A549 (cell line): ENCODE data around the gene VSTM2B. TPM values are rescaled to one million over a fixed set of nuclear protein-coding genes. Genes with fewer than 3 reads are reported as not detected.

ENCODE experiments used
- ATAC-seq, 2 experiments: fragments of 200-7000 bp in 1 of 2; fragments of >200 bp in 1 of 2; cut with Nextera tagmentation in 1 of 2; cut with Tn5 transposase in 1 of 2; 3 replicates each; pipeline versions ENCODE4 v1.8.0 to v1.9.1; 2018 to 2020; ENCODE audit warnings: mild to moderate bottlenecking in 1 of 2, moderate library complexity in 1 of 2
- CTCF ChIA-PET: fragments of 300-600 bp; sonication (Branson Sonifier 250); formaldehyde crosslinking; extraction: SDS; loops from one replicate; lab custom pipeline; 2021; ENCODE audit warnings: antibody characterized with exemption, inconsistent platforms; lab: Yijun Ruan, JAX
- POLR2A ChIA-PET: fragments of 350-600 bp; formaldehyde crosslinking; extraction: SDS; loops from one replicate; lab custom pipeline; 2021; ENCODE audit warnings: antibody characterized with exemption, inconsistent platforms; lab: Yijun Ruan, JAX
- DNase-seq, 2 experiments: peaks; one replicate each; pipeline versions ENCODE4 v3.0.0 to v3.0.0-alpha.2; 2011 to 2016; ENCODE audit warnings: low read depth in 1 of 2, low spot score in 1 of 2
- FAIRE-seq: peaks from 2 replicates; lab custom pipeline; 2011; peaks lifted over from hg19 to GRCh38; lab: Jason Lieb, UNC
- H3K27ac ChIP-seq, 2 experiments: fragments of >200 bp; sonication (Bioruptor Twin); formaldehyde crosslinking; 3 replicates each; pipeline ENCODE4 v1.5.1; 2016 to 2017
- H3K4me1 ChIP-seq: fragments of >200 bp; sonication (Bioruptor Twin); formaldehyde crosslinking; 3 replicates; pipeline ENCODE4 v1.6.1; 2016
- H3K4me2 ChIP-seq: fragments of >200 bp; sonication (Bioruptor Twin); formaldehyde crosslinking; 3 replicates; pipeline ENCODE4 v1.6.1; 2016
- H3K4me3 ChIP-seq: fragments of >200 bp; sonication (Bioruptor Twin); formaldehyde crosslinking; 3 replicates; pipeline ENCODE4 v1.5.1; 2016
- H3K9me3 ChIP-seq: fragments of >200 bp; sonication (Bioruptor Twin); formaldehyde crosslinking; 3 replicates; pipeline ENCODE4 v1.6.1; 2016
- ATOH8 ChIP-seq: fragments of 250-450 bp; sonication (Bioruptor Pico); IDR thresholded peaks from 2 replicates; pipeline ENCODE4 v1.5.0; 2020; ENCODE audit warnings: low read depth, mild to moderate bottlenecking, moderate library complexity
- CBX8 ChIP-seq: fragments of 200-600 bp; sonication (generic); IDR thresholded peaks from 2 replicates; pipeline ENCODE4 v1.6.1; 2016
- EHF ChIP-seq: fragments of 250-450 bp; sonication (Bioruptor Pico); IDR thresholded peaks from 2 replicates; pipeline ENCODE4 v1.5.0; 2020; ENCODE audit warnings: mild to moderate bottlenecking
- HOXB5 ChIP-seq: fragments of 250-450 bp; sonication (Bioruptor Pico); IDR thresholded peaks from 2 replicates; pipeline ENCODE4 v1.5.0; 2020; ENCODE audit warnings: mild to moderate bottlenecking, moderate library complexity
- JUN ChIP-seq, 2 experiments: fragments of >200 bp; sonication (Bioruptor Twin); formaldehyde crosslinking; IDR thresholded peaks; 2 replicates in 1 of 2; 3 replicates in 1 of 2; pipeline ENCODE4 v1.6.1; 2016 to 2017
- KDM5A ChIP-seq: fragments of 200-600 bp; sonication (generic); IDR thresholded peaks from 2 replicates; pipeline ENCODE4 v1.6.1; 2016; ENCODE audit warnings: antibody characterized with exemption, mild to moderate bottlenecking
- MYC ChIP-seq: IDR thresholded peaks from 2 replicates; pipeline ENCODE4 v1.6.1; 2012; ENCODE audit warnings: mild to moderate bottlenecking, inconsistent platforms, low read length, improper control_type of control experiment, borderline replicate concordance
- POLR2A ChIP-seq: IDR thresholded peaks from 2 replicates; pipeline ENCODE4 v1.6.1; 2012; ENCODE audit warnings: mild to moderate bottlenecking, low read length
- RAD21 ChIP-seq, 2 experiments: fragments of >200 bp in 1 of 2; sonication (Bioruptor Twin) in 1 of 2; formaldehyde crosslinking in 1 of 2; IDR thresholded peaks in 1 of 2; conservative IDR thresholded peaks in 1 of 2; 2 replicates in 1 of 2; 3 replicates in 1 of 2; pipeline ENCODE4 v1.6.1; 2012 to 2018; ENCODE audit warnings: inconsistent platforms in 1 of 2
- RCOR1 ChIP-seq: fragments of 150-350 bp; IDR thresholded peaks from 2 replicates; pipeline ENCODE4 v1.6.1; 2014; ENCODE audit warnings: antibody characterized with exemption, low read length, low read depth
- RFX5 ChIP-seq: fragments of 450-650 bp; IDR thresholded peaks from 2 replicates; pipeline ENCODE4 v1.7.1; 2014; ENCODE audit warnings: antibody characterized with exemption, mild to moderate bottlenecking, moderate library complexity
- RNF2 ChIP-seq: fragments of 200-600 bp; sonication (generic); IDR thresholded peaks from 2 replicates; pipeline ENCODE4 v1.6.1; 2016; ENCODE audit warnings: low read depth, mild to moderate bottlenecking, antibody characterized with exemption, moderate library complexity, borderline replicate concordance
- SREBF2 ChIP-seq: fragments of 450-650 bp; IDR thresholded peaks from 2 replicates; pipeline ENCODE4 v1.6.1; 2014; ENCODE audit warnings: mild to moderate bottlenecking, moderate library complexity
- USF2 ChIP-seq: fragments of 450-650 bp; IDR thresholded peaks from 2 replicates; pipeline ENCODE4 v1.6.1; 2014; ENCODE audit warnings: antibody characterized with exemption
- ZC3H11A ChIP-seq: fragments of 450-650 bp; IDR thresholded peaks from 2 replicates; pipeline ENCODE4 v1.6.1; 2014; ENCODE audit warnings: antibody characterized with exemption, mild to moderate bottlenecking
- ZSCAN20 ChIP-seq: fragments of 250-450 bp; sonication (Bioruptor Pico); IDR thresholded peaks from 2 replicates; pipeline ENCODE4 v1.8.0; 2022; ENCODE audit warnings: mild to moderate bottlenecking, moderate library complexity
- WGBS: methylation state at CpG from one replicate; pipeline ENCODE4 v1.1.6; 2017; ENCODE audit errors: missing lambda C conversion rate; 5-methylcytosine and 5-hydroxymethylcytosine counted together
- polyA plus RNA-seq, 4 experiments: library from polyadenylated mRNA; depleted of rRNA in 3 of 4; stranded (reverse); fragments of >200 nt; fragmentation: RNase III in 1 of 4; extraction: RNeasy Plus Mini Kit Qiagen cat#74134 plus additional on column Dnase treatment in 1 of 4; gene quantifications; 2 replicates in 3 of 4; 3 replicates in 1 of 4; pipeline ENCODE4 v1.2.3, GENCODE V29; 2011 to 2017
- TF ChIP-seq, protein P1 (sequence below): IDR thresholded peaks from 2 replicates; pipeline ENCODE4 v1.6.1; 2012; ENCODE audit warnings: low read depth, borderline replicate concordance
- TF ChIP-seq, protein P2 (sequence below): fragments of >200 bp; sonication (Bioruptor Twin); formaldehyde crosslinking; IDR thresholded peaks from 3 replicates; pipeline ENCODE4 v1.6.1; 2016

The VSTM2B gene
- polyA plus RNA-seq, 2 of the 4 experiments (the other 2 are of a cell fraction) = not detected

GRCh38 chr19:29540114-29540513, 14.3 kb downstream of the VSTM2B start (continued):
- TF ChIP-seq ZSCAN20 (CRISPR knock-in tag) = no peak
- TF ChIP-seq MYC = no peak

DNA sequence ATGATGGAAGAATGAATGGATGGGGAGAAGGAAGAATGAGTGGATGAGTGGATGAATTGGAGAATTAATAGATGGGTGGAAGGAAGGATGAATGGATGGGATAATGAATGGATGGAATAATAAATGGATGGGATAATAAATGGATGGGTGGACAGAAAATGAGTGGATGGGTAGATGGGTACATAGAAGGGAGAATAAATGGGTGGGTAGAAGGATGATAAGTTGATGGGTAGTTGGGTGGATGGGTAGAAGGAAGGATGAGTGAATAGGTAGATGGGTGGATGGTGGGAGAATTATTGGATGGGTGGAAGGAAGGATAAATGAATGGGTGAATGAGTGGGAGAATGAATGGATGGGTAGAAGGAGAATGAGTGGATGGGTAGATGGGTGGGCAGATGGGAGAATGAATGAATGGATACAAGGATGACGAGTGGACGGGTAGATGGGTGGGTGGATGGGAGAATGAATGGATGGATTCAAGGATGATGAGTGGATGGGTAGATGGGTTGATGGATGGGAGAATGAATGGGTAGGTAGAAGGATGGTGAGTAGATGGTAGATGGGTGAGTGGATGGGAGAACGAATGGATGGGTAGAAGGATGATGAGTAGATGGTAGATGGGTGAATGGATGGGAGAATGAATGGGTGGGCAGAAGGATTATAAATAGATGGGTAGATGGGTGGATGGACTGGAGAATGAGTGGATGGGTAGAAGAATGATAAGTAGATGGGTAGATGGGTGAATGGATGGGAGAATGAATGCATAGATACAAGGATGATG, 15.9 kb downstream of the VSTM2B start:
- peaks cover 7% of the 10 kb centered on the region for H3K9me3 ChIP-seq
- TF ChIP-seq MYC (no peak), USF2 (no peak), ATOH8 (no peak), RAD21 (conservative IDR thresholded peaks at IDR 0.05 in 1 of 2, IDR thresholded peaks at IDR 0.05 in 1 of 2) (no peak), POLR2A (no peak), JUN (IDR thresholded peaks at IDR 0.05) (no peak), SREBF2 (no peak)
- TF ChIP-seq, protein P1, sequence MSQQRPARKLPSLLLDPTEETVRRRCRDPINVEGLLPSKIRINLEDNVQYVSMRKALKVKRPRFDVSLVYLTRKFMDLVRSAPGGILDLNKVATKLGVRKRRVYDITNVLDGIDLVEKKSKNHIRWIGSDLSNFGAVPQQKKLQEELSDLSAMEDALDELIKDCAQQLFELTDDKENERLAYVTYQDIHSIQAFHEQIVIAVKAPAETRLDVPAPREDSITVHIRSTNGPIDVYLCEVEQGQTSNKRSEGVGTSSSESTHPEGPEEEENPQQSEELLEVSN = no peak
- no peak overlapping the region for H3K4me2 ChIP-seq
- no peak overlapping the region for H3K4me3 ChIP-seq
- no peak overlapping the region for H3K27ac ChIP-seq
- ATAC-seq (no peak), FAIRE-seq (no peak), DNase-seq (no peak)
- POLR2A ChIA-PET = no interaction called here
- WGBS = under 1% methylated on average over 3 of the region's 3 CpGs
- CTCF ChIA-PET = interaction anchor here (0.5 to 6.0 kb wide), 2 partner anchors 12 to 660 kb away, joined by 5 to 56 read pairs; no protein-coding TSS in a partner anchor
- no peaks in the 10 kb centered on the region for H3K4me1 ChIP-seq

DNA sequence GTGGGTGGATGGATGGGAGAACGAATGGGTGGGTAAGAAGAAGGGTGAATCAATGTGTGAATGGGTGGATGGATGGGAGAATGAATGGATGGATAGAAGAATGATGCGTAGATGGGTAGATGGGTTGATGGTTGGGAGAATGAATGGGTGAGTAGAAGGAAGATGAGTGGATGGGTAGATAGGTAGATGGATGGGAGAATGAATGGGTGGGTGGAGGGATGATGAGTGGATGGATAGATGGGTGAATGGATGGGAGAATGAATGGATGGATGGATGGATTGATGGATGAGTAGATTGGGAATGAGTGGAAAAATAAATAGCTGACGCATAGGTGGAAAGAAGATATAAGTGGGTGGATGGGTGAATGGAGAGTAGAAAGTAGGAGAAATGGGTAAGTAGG, 16.5 kb downstream of the VSTM2B start:
- H3K4me1 ChIP-seq = no peaks in the 10 kb centered on the region
- 31% methylated on average over 3 of the region's 3 CpGs for WGBS
- H3K27ac ChIP-seq = no peak overlapping the region
- POLR2A ChIA-PET = no interaction called here
- peaks cover 7% of the 10 kb centered on the region for H3K9me3 ChIP-seq
- CTCF ChIA-PET = interaction anchor here (0.5 kb wide), 1 partner anchor 660 kb away, joined by 5 read pairs; no protein-coding TSS in a partner anchor
- no peak overlapping the region for H3K4me3 ChIP-seq
- ATAC-seq (no peak), DNase-seq (no peak), FAIRE-seq (no peak)
- TF ChIP-seq RCOR1 = no peak
- no peak for TF ChIP-seq RNF2
- TF ChIP-seq MYC = no peak
- TF ChIP-seq, protein P2, sequence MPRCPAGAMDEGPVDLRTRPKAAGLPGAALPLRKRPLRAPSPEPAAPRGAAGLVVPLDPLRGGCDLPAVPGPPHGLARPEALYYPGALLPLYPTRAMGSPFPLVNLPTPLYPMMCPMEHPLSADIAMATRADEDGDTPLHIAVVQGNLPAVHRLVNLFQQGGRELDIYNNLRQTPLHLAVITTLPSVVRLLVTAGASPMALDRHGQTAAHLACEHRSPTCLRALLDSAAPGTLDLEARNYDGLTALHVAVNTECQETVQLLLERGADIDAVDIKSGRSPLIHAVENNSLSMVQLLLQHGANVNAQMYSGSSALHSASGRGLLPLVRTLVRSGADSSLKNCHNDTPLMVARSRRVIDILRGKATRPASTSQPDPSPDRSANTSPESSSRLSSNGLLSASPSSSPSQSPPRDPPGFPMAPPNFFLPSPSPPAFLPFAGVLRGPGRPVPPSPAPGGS = no peak
- no peak for TF ChIP-seq EHF
- TF ChIP-seq KDM5A = no peak
- TF ChIP-seq ZC3H11A = no peak
- no peak for TF ChIP-seq USF2
- no peak for TF ChIP-seq HOXB5 (CRISPR knock-in tag)
- TF ChIP-seq CBX8 = no peak
- TF ChIP-seq RFX5 = no peak
- H3K4me2 ChIP-seq = no peak overlapping the region
